Bronchial epithelial cell (primary cell): ENCODE results near the gene TMPRSS6. TPM values are rescaled to one million over a fixed set of nuclear protein-coding genes. Genes with fewer than 3 reads are reported as not detected.

Source experiments
- DNase-seq: peaks from one replicate; pipeline ENCODE4 v3.0.0-alpha.2; 2010; ENCODE audit warnings: low read depth
- FAIRE-seq: peaks from 2 replicates; lab custom pipeline; 2011; peaks lifted over from hg19 to GRCh38; lab: Jason Lieb, UNC
- H3K27me3 ChIP-seq: 2 replicates; pipeline ENCODE4 v1.5.1; 2011; ENCODE audit warnings: low read length; ENCODE audit not compliant: control insufficient read depth, insufficient read depth
- H3K36me3 ChIP-seq: 2 replicates; pipeline ENCODE4 v1.5.1; 2011; ENCODE audit warnings: low read length; ENCODE audit not compliant: control insufficient read depth, insufficient read depth
- H3K4me3 ChIP-seq: 2 replicates; pipeline ENCODE4 v1.5.1; 2011; ENCODE audit warnings: mild to moderate bottlenecking, low read depth, low read length, control low read depth
- total RNA-seq: library from RNA; depleted of rRNA; stranded (reverse); fragments of >200 nt; gene quantifications from 2 replicates; pipeline ENCODE4 v1.2.1, GENCODE V29; 2014
- TF ChIP-seq, protein P1 (sequence below): IDR thresholded peaks from 2 replicates; pipeline ENCODE4 v1.5.1; 2011; ENCODE audit warnings: mild to moderate bottlenecking, moderate library complexity, low read length, control low read depth, inconsistent platforms; ENCODE audit not compliant: insufficient read depth, severe bottlenecking

The TMPRSS6 gene
- total RNA-seq, 1 donor from 2014 or later: not detected

DNA sequence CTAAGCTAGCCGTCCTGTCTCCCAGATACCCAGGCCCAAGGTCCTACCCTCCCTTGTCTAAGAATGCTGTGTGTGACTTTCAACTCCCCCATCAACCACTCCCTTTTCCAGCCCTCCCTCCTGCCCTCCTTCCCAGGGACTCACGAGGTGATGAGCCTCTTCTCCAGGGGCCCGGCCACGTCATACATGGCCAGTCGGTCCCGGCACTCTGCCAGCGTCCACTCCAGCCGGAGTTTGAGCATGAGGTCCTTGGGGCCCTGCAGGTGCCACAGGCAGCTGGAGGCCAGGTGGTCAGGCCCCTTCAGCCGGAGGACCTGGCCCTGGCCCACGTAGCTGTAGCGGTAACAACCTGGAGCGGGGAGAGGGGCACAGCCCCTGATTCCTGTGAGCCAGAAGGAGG, 20.1 kb downstream of the TMPRSS6 start:
- no peak overlapping the region for H3K4me3 ChIP-seq
- H3K36me3 ChIP-seq: no peaks in the 10 kb centered on the region
- DNase-seq (no peak), FAIRE-seq (no peak)
- H3K27me3 ChIP-seq: no peaks in the 10 kb centered on the region
- TF ChIP-seq, protein P1, sequence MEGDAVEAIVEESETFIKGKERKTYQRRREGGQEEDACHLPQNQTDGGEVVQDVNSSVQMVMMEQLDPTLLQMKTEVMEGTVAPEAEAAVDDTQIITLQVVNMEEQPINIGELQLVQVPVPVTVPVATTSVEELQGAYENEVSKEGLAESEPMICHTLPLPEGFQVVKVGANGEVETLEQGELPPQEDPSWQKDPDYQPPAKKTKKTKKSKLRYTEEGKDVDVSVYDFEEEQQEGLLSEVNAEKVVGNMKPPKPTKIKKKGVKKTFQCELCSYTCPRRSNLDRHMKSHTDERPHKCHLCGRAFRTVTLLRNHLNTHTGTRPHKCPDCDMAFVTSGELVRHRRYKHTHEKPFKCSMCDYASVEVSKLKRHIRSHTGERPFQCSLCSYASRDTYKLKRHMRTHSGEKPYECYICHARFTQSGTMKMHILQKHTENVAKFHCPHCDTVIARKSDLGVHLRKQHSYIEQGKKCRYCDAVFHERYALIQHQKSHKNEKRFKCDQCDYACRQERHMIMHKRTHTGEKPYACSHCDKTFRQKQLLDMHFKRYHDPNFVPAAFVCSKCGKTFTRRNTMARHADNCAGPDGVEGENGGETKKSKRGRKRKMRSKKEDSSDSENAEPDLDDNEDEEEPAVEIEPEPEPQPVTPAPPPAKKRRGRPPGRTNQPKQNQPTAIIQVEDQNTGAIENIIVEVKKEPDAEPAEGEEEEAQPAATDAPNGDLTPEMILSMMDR: no peak

DNA sequence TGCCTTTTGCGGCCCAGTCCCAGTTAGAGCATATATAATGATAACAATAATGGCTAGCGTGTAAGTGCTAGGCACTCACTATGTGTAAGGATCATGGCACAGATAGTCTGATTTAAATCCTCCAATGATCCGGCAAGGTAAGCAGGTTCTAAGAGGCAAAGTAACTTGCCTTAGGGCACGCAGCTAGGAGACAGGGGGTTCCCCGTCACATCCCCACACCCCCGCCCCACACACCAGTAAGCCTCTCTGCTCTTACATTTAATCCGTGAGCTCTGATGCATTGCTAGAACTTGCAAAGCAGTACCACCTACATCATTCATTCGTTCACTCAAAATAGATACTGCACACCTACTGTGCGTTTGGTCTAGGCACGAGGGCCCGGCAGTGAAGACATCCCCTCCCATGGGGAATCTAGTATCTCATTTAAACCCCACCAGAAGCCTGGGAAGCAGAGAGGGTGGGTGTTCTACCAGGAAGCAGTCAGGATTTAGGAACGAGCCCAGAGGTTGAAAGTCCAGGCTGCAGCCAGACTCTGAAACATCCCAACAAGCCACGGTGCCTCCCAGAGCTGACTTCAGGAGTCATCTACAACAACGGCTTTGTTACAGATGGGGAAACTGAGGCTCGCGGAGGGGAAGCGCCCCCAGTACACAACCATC, 20.6 kb downstream of the TMPRSS6 start:
- DNase-seq (no peak), FAIRE-seq (no peak)
- Histone ChIP-seq H3K4me3 (no peak overlapping the region), H3K27me3 (no peaks in the 10 kb centered on the region), H3K36me3 (no peaks in the 10 kb centered on the region)
- TF ChIP-seq, protein P1: no peak

DNA sequence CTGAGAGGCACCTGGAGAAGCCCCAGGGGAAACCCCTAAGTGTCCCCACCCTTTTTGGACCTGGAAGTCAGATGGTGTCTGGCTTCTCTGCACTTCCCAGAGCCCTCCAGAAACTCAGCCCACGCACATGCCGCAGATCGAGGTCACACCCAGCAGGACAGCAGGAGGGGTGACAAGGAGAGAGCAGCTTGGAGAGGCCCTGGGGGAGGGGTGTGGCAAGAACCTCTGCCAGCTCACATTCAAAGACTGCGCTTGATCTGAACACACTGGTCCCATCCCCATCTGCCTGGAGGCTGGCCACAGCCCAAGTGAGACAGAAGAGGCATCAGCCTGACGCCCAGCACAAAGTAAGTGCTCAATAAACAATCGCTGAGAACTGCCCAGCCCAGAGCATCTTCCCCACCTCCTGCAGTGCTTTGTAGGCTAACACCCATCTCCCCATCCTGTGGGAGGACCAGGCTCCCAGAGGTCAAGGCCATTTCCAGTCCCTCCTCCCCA, 21.4 kb downstream of the TMPRSS6 start:
- TF ChIP-seq, protein P1: no peak
- DNase-seq (peak; percentile 33), FAIRE-seq (no peak)
- no peaks in the 10 kb centered on the region for H3K36me3 ChIP-seq
- no peaks in the 10 kb centered on the region for H3K27me3 ChIP-seq
- no peak overlapping the region for H3K4me3 ChIP-seq

DNA sequence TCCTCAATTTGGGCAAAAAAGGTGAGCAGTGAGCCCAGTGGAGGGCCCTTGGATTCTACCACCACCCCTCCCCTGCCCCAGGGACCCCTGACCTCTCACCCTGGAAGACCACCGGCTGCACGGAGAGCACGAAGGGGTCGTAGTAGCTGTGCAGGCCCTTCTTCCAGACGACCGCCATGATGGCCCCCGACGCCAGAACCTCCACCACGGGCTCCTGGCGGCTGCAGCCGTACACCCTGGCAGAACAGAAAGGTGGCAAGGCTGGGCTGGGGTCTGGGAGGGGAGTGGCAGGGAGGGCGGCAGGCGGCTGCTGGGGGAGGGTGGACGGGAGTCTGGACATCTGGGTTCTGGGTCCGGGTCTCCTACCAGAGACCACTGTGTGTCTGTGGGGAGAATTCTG, 23.3 kb downstream of the TMPRSS6 start:
- TF ChIP-seq, protein P1: no peak
- no peaks in the 10 kb centered on the region for H3K36me3 ChIP-seq
- DNase-seq (no peak), FAIRE-seq (no peak)
- no peak overlapping the region for H3K4me3 ChIP-seq
- H3K27me3 ChIP-seq: no peaks in the 10 kb centered on the region

DNA sequence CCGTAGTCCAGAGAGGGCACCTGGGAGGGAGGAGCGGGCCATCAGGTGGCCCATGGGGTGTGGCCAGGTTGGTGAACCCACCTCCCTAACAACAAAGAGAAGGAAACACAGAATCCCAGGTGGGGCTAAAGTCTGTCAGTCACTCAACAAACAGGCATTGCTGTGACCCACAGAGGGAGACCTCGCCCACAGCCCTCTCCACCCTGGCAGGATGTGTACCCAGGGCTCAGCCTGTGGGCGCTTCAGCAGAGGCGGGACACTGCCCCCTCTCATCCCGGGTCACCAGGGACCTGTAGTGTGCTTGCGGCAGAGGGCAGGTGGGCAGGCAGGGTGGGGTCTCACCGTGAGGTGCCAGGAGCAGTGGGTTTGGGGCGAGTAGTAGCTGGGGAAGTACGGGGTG, 25.1 kb downstream of the TMPRSS6 start:
- Histone ChIP-seq H3K4me3 (no peak overlapping the region), H3K36me3 (no peaks in the 10 kb centered on the region), H3K27me3 (no peaks in the 10 kb centered on the region)
- TF ChIP-seq, protein P1: no peak
- FAIRE-seq: no peak
- no peak for DNase-seq

DNA sequence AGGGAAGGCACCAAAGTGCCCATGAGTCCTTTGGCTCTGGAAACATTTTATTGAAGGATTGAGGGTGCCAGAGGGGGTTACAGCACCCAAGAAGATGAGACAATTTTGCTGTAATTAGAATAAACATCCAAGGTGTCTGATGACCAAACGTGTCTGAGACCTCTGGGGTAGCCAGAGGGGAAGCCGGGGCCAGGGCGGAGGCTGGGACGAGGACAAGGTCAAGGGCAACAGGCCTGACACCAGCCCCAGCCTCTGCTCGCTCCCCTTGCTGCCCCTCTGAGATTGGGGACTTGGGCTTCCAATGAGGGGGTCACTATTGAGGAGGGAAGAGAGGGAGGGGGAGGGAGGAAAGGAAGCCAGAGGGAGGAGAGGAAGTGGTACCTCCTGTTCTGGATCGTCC, 25.6 kb downstream of the TMPRSS6 start:
- DNase-seq: no peak
- Histone ChIP-seq H3K4me3 (no peak overlapping the region), H3K36me3 (no peaks in the 10 kb centered on the region), H3K27me3 (no peaks in the 10 kb centered on the region)
- TF ChIP-seq, protein P1: no peak
- FAIRE-seq: no peak
